CD8-positive, alpha-beta memory T cell (primary cell): ENCODE data around the gene HSD17B2. TPM values are rescaled to one million over a fixed set of nuclear protein-coding genes. Genes with fewer than 3 reads are reported as not detected.
"Not testable (repeated sequence)": the region's sequence is repeated elsewhere in the genome, so short reads cannot be mapped to it uniquely, and the experiment has no call there.

Experiments
- CTCF ChIA-PET: fragments of 350-600 bp; sonication (Branson Sonifier 250); formaldehyde crosslinking; loops from one replicate; lab custom pipeline; 2021; ENCODE audit warnings: antibody characterized with exemption; lab: Charles Lee
- POLR2A ChIA-PET: fragments of 350-600 bp; sonication (Branson Sonifier 250); formaldehyde crosslinking; loops from one replicate; lab custom pipeline; 2021; ENCODE audit warnings: antibody characterized with exemption; lab: Charles Lee
- DNase-seq, 5 donors: peaks; one replicate each; pipeline versions ENCODE4 v3.0.0 to v3.0.0-alpha.2; 2020 to 2022; ENCODE audit warnings: mixed read lengths in 1 of 5
- H3K27ac ChIP-seq: one replicate; pipeline ENCODE4 v1.7.0; 2013; ENCODE audit warnings: low read depth, mild to moderate bottlenecking, low read length, moderate library complexity
- H3K27me3 ChIP-seq: 2 replicates; pipeline ENCODE4 v1.7.0; 2013; ENCODE audit warnings: low read length, mild to moderate bottlenecking; ENCODE audit not compliant: insufficient read depth, poor library complexity, severe bottlenecking
- H3K36me3 ChIP-seq: 2 replicates; pipeline ENCODE4 v1.7.0; 2013; ENCODE audit warnings: mild to moderate bottlenecking, low read length, moderate library complexity; ENCODE audit not compliant: insufficient read depth
- H3K4me1 ChIP-seq: 2 replicates; pipeline ENCODE4 v1.7.0; 2013; ENCODE audit warnings: mild to moderate bottlenecking, low read length, moderate library complexity; ENCODE audit not compliant: insufficient read depth
- H3K4me3 ChIP-seq: 2 replicates; pipeline ENCODE4 v1.7.0; 2013; ENCODE audit warnings: mild to moderate bottlenecking, low read length
- H3K9me3 ChIP-seq: 2 replicates; pipeline ENCODE4 v1.7.0; 2013; ENCODE audit warnings: mild to moderate bottlenecking, low read length
- H3K27ac Mint-ChIP-seq, 8 donors: one replicate each; pipeline ENCODE4 v1.8.0; 2020 to 2021; ENCODE audit warnings: mixed read lengths in 8 of 8, mild to moderate bottlenecking in 6 of 8, inconsistent platforms in 3 of 8, moderate library complexity in 3 of 8
- H3K27me3 Mint-ChIP-seq, 2 donors: one replicate each; pipeline ENCODE4 v1.8.0; 2020 to 2021; ENCODE audit warnings: mixed read lengths in 2 of 2, mild to moderate bottlenecking in 1 of 2, moderate library complexity in 1 of 2
- H3K36me3 Mint-ChIP-seq, 3 donors: one replicate each; pipeline ENCODE4 v1.8.0; 2020 to 2021; ENCODE audit warnings: mixed read lengths in 3 of 3, inconsistent platforms in 1 of 3, mild to moderate bottlenecking in 1 of 3
- H3K4me1 Mint-ChIP-seq, 3 donors: one replicate each; pipeline ENCODE4 v1.8.0; 2020 to 2021; ENCODE audit warnings: mixed read lengths in 3 of 3, inconsistent platforms in 1 of 3, mild to moderate bottlenecking in 1 of 3
- H3K4me3 Mint-ChIP-seq, 7 donors: one replicate each; pipeline ENCODE4 v1.8.0; 2020 to 2021; ENCODE audit warnings: mixed read lengths in 7 of 7, mild to moderate bottlenecking in 6 of 7, moderate library complexity in 4 of 7, inconsistent platforms in 2 of 7
- H3K9me3 Mint-ChIP-seq, 5 donors: one replicate each; pipeline ENCODE4 v1.8.0; 2020 to 2022; ENCODE audit warnings: mixed read lengths in 5 of 5, mild to moderate bottlenecking in 3 of 5, moderate library complexity in 2 of 5, inconsistent platforms in 1 of 5
- polyA plus RNA-seq: library from polyadenylated mRNA; unstranded; fragments of 300-500 nt; fragmentation: Illumina TruSeq; gene quantifications from one replicate; pipeline ENCODE4 v1.2.3, GENCODE V29; 2021
- total RNA-seq, 2 experiments: library from RNA; stranded (reverse); gene quantifications; one replicate each; pipeline ENCODE4 v1.2.3, GENCODE V29; 2021

Gene HSD17B2
- total and polyA plus RNA-seq, 3 experiments from 2014 or later = 0.03 TPM; not detected in 2

DNA sequence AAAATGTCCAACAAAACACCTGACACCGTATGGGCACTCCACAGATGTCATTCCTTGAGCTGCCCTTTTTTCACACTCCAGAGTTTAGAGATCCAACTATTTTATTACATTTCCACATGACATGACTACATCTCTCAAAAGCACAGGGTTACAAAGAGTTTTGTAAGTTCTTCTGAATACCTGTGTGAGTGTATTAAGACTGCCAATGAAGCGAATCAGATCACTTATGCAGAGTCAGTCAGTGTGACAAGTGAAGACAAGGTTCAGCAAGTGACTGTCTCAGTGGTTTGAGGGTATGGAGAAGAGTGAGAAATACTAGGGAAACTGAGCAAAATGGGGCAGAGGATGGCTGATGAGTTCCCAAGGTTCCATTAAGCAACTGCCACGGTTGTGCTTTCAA, 32.2 kb upstream of the HSD17B2 start:
- Histone ChIP-seq H3K4me1 (no peaks in the 10 kb centered on the region), H3K27ac (no peak overlapping the region), H3K36me3 (no peaks in the 10 kb centered on the region), H3K9me3 (no peaks in the 10 kb centered on the region), H3K27me3 (no peaks in the 10 kb centered on the region), H3K4me3 (no peak overlapping the region)
- no peak for DNase-seq
- peaks cover 0 to 2% of the 10 kb centered on the region in 2 donors for H3K27me3 Mint-ChIP-seq
- no peak overlapping the region for H3K27ac Mint-ChIP-seq
- H3K36me3 Mint-ChIP-seq = peaks cover 4 to 67% (median 21%) of the 10 kb centered on the region in 3 donors
- CTCF ChIA-PET = no interaction called here
- no peaks in the 10 kb centered on the region for H3K9me3 Mint-ChIP-seq
- POLR2A ChIA-PET = no interaction called here
- H3K4me1 Mint-ChIP-seq = peaks cover 0 to 20% (median 11%) of the 10 kb centered on the region in 3 donors
- no peak overlapping the region for H3K4me3 Mint-ChIP-seq

DNA sequence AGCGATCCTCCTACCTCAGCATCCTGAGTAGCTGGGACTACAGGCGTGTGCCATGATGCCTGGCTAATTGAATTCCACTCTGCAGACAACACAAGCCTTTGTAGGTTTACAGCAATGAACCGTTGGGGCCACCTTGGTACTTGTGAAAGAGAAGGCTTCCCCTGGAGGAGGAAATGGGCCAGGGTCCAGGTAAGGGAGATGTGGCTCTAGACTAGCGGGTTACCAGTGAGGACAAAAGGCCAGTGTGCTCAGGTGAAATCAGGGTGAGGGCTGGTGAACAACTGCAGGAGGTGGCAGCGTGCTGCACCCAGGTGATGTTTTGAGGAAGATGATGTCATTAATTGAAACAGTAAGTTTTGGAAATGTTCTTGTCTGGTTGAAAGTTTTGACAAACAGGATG, 30.5 kb upstream of the HSD17B2 start:
- ChIA-PET CTCF (no interaction called here), POLR2A (no interaction called here)
- Histone ChIP-seq H3K27me3 (no peaks in the 10 kb centered on the region), H3K36me3 (no peaks in the 10 kb centered on the region), H3K4me1 (no peaks in the 10 kb centered on the region), H3K9me3 (no peaks in the 10 kb centered on the region), H3K4me3 (no peak overlapping the region), H3K27ac (no peak overlapping the region)
- peaks cover 11 to 59% (median 20%) of the 10 kb centered on the region in 3 donors for H3K36me3 Mint-ChIP-seq
- peaks cover 0 to 2% of the 10 kb centered on the region in 2 donors for H3K27me3 Mint-ChIP-seq
- peaks cover 3 to 28% (median 11%) of the 10 kb centered on the region in 3 donors for H3K4me1 Mint-ChIP-seq
- no peak for DNase-seq
- no peak overlapping the region for H3K4me3 Mint-ChIP-seq
- peaks cover 0 to 17% (median 8%) of the 10 kb centered on the region in 5 donors for H3K9me3 Mint-ChIP-seq
- peak overlapping the region in 1 of 8 donors; percentile 76 for H3K27ac Mint-ChIP-seq

DNA sequence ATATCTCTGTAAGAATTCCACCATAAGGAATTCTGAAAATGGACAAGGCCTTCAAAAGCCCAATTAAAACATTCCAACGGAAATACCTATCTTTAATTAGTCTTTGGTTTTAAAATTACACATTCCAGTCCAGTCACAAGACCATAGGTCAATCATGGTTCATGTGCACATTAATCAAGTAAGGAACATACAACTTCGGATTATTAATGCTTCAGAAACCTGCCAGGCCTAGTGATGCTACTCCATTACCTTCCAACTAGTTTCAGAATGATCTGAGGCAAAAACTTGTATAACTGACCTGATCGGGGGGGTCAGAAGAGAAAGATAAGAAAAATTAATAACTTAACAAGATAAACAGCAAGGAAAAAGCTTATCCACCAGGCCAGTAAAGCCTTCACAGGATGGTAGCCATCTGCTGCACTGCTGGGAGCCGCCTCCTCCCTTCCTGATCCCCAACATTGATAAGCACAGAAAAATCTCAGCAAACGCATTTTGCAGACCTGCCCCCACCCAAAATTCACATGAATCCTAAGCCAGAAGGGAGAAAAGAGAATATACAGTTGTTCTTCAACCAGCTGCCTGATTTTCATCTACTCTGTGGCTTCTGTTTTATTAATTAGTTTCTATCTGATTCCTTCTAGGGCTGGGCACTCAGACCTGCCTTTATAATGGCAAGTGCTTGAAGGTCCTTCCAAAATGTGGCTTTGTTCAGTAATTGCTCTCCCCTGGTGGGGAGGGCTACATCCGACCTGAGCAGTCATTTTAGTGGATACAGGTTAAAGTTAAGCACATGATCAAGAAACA, 29.8 kb upstream of the HSD17B2 start:
- H3K27me3 Mint-ChIP-seq = peaks cover 0 to 2% of the 10 kb centered on the region in 2 donors

DNA sequence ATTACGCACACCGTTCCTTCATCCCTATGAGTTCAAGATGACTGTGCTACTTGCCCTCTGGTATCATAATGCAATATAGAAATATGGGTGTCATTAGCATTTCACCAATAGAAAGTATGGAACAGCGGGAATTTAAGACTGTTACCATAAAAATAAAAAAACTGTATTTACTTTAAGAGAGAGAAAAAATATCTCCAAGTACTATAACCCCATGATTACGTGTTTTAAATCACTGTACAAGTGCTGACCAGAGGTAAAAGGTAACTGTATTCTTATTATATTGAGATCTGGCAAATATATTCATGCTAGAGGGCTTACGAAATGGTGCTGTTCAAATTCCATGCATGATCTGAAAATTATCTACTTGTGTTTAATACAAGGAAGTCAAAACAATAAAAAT, 29.0 kb upstream of the HSD17B2 start:
- no peak overlapping the region for H3K27ac ChIP-seq
- H3K36me3 Mint-ChIP-seq = peaks cover 11 to 50% (median 20%) of the 10 kb centered on the region in 3 donors
- peaks cover 10 to 39% (median 20%) of the 10 kb centered on the region in 3 donors for H3K4me1 Mint-ChIP-seq
- H3K9me3 Mint-ChIP-seq = peaks cover 0 to 20% (median 9%) of the 10 kb centered on the region in 5 donors
- peaks cover 9% of the 10 kb centered on the region for H3K4me1 ChIP-seq
- no peak overlapping the region for H3K4me3 ChIP-seq
- H3K27me3 ChIP-seq = no peaks in the 10 kb centered on the region
- no peak for DNase-seq
- no peaks in the 10 kb centered on the region for H3K36me3 ChIP-seq
- H3K4me3 Mint-ChIP-seq = no peak overlapping the region
- ChIA-PET CTCF (no interaction called here), POLR2A (no interaction called here)
- H3K27me3 Mint-ChIP-seq = peaks cover 0 to 2% of the 10 kb centered on the region in 2 donors
- H3K27ac Mint-ChIP-seq = peak overlapping the region in 1 of 8 donors; percentile 5
- no peaks in the 10 kb centered on the region for H3K9me3 ChIP-seq

More for the DNA sequence above, 29.8 kb upstream of the HSD17B2 start:
- Mint-ChIP-seq H3K4me3 (no peak overlapping the region), H3K9me3 (peaks cover 0 to 20% (median 9%) of the 10 kb centered on the region in 5 donors), H3K4me1 (peaks cover 3 to 31% (median 12%) of the 10 kb centered on the region in 3 donors), H3K36me3 (peaks cover 11 to 53% (median 20%) of the 10 kb centered on the region in 3 donors), H3K27ac (no peak overlapping the region)
- Histone ChIP-seq H3K9me3 (no peaks in the 10 kb centered on the region), H3K27ac (no peak overlapping the region), H3K27me3 (no peaks in the 10 kb centered on the region), H3K4me3 (no peak overlapping the region), H3K36me3 (no peaks in the 10 kb centered on the region), H3K4me1 (peaks cover 2% of the 10 kb centered on the region)
- CTCF ChIA-PET = no interaction called here
- POLR2A ChIA-PET = no interaction called here
- no peak for DNase-seq

DNA sequence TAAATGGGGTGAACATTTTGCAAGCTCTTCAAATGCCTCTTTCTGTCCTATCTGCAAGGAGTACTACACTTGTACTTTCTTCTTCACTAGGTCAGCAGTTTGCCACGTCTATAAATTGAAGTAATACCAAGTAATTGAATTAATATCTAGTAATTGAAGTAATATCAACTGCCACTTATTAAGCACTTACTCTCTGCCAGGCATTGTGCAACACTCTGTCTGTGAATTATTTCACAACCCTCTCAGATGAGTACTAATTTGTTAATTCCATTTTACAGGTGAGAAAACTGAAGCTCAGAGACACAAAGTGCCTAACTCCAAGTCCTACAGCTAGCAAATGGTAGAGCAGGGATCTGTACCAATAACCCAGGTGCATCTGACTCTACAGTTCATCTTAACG, 27.9 kb upstream of the HSD17B2 start:
- Histone ChIP-seq H3K27ac (no peak overlapping the region), H3K4me3 (no peak overlapping the region), H3K4me1 (peaks cover 9% of the 10 kb centered on the region), H3K9me3 (no peaks in the 10 kb centered on the region), H3K36me3 (no peaks in the 10 kb centered on the region), H3K27me3 (no peaks in the 10 kb centered on the region)
- CTCF ChIA-PET = no interaction called here
- Mint-ChIP-seq H3K36me3 (peaks cover 12 to 49% (median 17%) of the 10 kb centered on the region in 3 donors), H3K4me3 (peak overlapping the region in 1 of 7 donors; percentile 41), H3K9me3 (peaks cover 0 to 20% (median 9%) of the 10 kb centered on the region in 5 donors), H3K27me3 (peaks cover 0 to 6% of the 10 kb centered on the region in 2 donors), H3K27ac (no peak overlapping the region), H3K4me1 (peaks cover 17 to 47% (median 24%) of the 10 kb centered on the region in 3 donors)
- POLR2A ChIA-PET = no interaction called here
- DNase-seq = no peak

DNA sequence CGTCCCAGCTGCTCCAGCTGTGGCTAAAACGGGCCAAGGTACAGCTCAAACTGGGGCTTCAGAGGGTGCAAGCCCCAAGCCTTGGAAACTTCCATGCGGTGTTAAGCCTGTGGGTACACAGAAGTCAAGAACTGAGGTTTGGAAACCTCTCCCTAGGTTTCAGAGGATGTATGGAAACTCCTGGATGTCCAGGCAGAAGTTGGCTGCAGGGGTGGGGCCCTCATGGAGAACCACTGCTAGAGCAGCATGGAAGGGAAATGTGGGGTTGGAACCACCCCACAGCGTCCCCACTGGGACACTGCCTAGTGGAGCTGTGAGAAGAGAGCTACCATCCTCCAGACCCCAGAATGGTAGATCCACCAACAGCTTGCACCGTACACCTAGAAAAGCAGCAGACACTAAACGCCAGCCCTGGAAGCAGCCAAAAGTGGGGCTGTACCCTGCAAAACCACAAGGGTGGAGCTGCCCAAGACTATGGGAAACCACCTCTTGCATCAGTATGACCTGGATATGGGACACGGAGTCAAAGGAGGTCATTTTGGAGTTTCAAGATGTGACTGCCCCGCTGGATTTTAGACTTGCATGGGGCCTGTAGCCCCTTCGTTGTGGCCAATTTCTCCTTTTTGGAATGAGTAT, 26.0 kb upstream of the HSD17B2 start:
- DNase-seq = no peak
- peak overlapping the region in 5 of 7 donors; percentile 11 to 71 (median 42) for H3K4me3 Mint-ChIP-seq
- H3K4me1 Mint-ChIP-seq = peaks cover 17 to 41% (median 23%) of the 10 kb centered on the region in 3 donors
- Histone ChIP-seq H3K9me3 (no peaks in the 10 kb centered on the region), H3K4me3 (no peak overlapping the region), H3K36me3 (no peaks in the 10 kb centered on the region), H3K27me3 (no peaks in the 10 kb centered on the region), H3K4me1 (peaks cover 9% of the 10 kb centered on the region), H3K27ac (no peak overlapping the region)
- ChIA-PET POLR2A (no interaction called here), CTCF (no interaction called here)
- H3K36me3 Mint-ChIP-seq = peaks cover 14 to 35% (median 16%) of the 10 kb centered on the region in 3 donors
- peaks cover 0 to 20% (median 9%) of the 10 kb centered on the region in 5 donors for H3K9me3 Mint-ChIP-seq
- H3K27ac Mint-ChIP-seq = no peak overlapping the region
- peaks cover 7 to 15% of the 10 kb centered on the region in 2 donors for H3K27me3 Mint-ChIP-seq

DNA sequence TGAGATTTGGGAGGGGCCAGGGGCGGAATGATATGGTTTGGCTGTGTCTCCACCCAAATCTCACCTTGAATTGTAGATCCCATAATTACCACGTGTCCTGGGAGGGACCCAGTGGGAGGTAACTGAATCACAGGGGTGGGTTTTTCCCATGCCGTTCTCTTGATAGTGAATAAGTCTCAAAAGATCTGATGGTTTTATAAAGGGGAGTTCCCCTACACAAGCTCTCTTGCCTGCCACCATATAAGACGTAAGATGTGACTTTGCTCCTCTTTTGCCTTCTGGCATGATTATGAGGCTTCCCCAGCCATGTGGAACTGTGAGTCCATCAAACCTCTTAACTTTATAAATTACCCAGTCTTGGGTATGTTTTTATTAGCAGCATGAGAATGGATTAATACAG, 25.3 kb upstream of the HSD17B2 start:
- H3K27ac Mint-ChIP-seq = peak overlapping the region in 1 of 8 donors; percentile 80
- H3K36me3 Mint-ChIP-seq = peaks cover 10 to 29% (median 16%) of the 10 kb centered on the region in 3 donors
- H3K36me3 ChIP-seq, H3K4me3 ChIP-seq, H3K4me1 ChIP-seq, CTCF ChIA-PET, H3K27ac ChIP-seq, POLR2A ChIA-PET, H3K9me3 ChIP-seq, H3K27me3 ChIP-seq, DNase-seq: not testable (repeated sequence)
- peaks cover 0 to 20% (median 11%) of the 10 kb centered on the region in 5 donors for H3K9me3 Mint-ChIP-seq
- H3K4me3 Mint-ChIP-seq = peak overlapping the region in 5 of 7 donors; percentile 42 to 93 (median 74)
- H3K4me1 Mint-ChIP-seq = peaks cover 17 to 36% (median 23%) of the 10 kb centered on the region in 3 donors
- H3K27me3 Mint-ChIP-seq = peaks cover 10 to 16% of the 10 kb centered on the region in 2 donors

DNA sequence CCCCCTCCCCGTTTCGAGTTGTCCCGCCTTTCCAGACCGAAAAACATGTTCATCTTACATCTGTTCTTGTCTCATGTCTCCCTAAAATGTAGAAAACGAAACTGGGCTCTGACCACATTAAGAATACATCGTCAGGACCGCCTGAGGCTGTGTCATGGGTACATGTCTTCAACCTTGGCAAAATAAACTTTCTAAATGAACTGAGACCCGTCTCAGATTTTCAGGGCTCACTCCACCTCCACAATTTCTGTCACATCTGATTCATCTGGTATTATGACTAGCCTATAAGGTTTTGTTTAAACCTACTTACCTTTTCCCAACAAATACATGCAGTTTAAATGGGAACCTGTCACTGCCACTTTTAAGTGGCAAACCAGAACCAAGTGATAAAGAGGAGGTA, 24.4 kb upstream of the HSD17B2 start:
- H3K36me3 Mint-ChIP-seq = peaks cover 9 to 26% (median 16%) of the 10 kb centered on the region in 3 donors

More for the DNA sequence above, 24.4 kb upstream of the HSD17B2 start:
- peaks cover 0 to 20% (median 16%) of the 10 kb centered on the region in 5 donors for H3K9me3 Mint-ChIP-seq
- DNase-seq = no peak
- Histone ChIP-seq H3K36me3 (no peaks in the 10 kb centered on the region), H3K4me1 (peaks cover 9% of the 10 kb centered on the region), H3K27me3 (no peaks in the 10 kb centered on the region), H3K9me3 (no peaks in the 10 kb centered on the region), H3K27ac (no peak overlapping the region), H3K4me3 (peak overlapping the region; percentile 61)
- peaks cover 17 to 36% (median 23%) of the 10 kb centered on the region in 3 donors for H3K4me1 Mint-ChIP-seq
- H3K4me3 Mint-ChIP-seq = peak overlapping the region; percentile 85 to 93 (median 90)
- POLR2A ChIA-PET = no interaction called here
- H3K27ac Mint-ChIP-seq = peak overlapping the region; percentile 10 to 92 (median 76)
- CTCF ChIA-PET = no interaction called here
- peaks cover 10 to 22% of the 10 kb centered on the region in 2 donors for H3K27me3 Mint-ChIP-seq
